CD1c-positive myeloid dendritic cell (primary cell): ENCODE measurements around the gene ZDHHC8.
A peak's percentile ranks its signal among the peaks of the same experiment; 100 is the strongest.

ENCODE experiments used
- DNase-seq: peaks from one replicate; pipeline ENCODE4 v3.0.0-alpha.2; 2016; ENCODE audit errors: extremely low spot score

ZDHHC8 gene

DNA sequence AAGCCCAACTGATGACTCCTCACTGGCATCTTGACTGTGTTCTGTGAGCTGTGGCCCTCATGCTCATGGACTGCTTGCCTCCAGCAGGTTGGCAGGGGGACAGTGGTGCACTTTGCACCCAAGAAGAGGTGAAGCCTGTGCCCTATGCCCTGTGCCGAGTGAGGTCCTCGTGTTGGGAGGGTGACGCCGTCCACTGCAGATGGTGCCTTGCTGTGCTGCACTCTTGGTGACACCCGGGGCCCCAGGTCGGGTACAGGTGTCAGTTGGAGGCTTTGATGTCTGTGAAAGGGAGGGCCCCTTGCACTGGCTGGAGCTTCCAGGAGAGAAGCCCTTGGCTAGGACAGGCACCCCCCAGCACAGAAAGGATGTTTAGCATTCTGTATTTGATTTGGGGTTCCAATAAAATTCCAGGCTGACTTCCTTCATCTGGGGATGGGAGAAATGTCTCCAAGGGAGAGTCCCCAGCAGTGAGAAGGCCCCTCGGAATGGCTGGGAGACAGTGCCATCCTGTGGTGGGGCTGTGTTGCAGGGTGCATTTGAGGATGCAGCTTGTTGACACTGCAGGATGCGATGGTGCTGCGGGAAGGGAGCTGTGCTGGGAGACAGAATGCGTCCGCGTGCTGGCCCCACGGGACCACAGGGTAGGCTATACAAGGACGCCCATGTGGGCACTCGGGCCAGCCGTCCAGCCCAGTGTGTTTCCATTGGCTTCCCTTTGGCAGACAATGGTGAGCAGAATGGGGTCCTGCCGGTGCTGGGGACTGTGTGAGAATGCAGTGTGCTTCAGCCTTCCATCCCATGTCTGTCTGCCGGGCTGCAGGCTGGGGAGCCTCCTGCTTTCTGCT lies 2.5 kb upstream of the ZDHHC8 start:
- peak; percentile 20 for DNase-seq

DNA sequence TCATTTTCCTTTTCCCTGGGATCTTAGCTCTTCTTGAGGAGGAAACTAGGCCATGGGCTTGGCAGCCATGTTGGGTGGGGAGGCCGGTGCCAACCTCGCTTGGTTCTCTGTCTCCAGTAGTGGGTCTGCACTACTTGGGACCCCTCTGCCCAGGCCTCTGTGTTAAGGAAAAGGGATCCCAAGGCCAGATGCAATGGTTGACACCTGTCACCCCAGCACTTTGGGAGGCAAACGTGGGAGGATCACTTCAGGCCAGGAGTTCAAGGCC lies 1.9 kb upstream of the ZDHHC8 start:
- DNase-seq, result no peak

DNA sequence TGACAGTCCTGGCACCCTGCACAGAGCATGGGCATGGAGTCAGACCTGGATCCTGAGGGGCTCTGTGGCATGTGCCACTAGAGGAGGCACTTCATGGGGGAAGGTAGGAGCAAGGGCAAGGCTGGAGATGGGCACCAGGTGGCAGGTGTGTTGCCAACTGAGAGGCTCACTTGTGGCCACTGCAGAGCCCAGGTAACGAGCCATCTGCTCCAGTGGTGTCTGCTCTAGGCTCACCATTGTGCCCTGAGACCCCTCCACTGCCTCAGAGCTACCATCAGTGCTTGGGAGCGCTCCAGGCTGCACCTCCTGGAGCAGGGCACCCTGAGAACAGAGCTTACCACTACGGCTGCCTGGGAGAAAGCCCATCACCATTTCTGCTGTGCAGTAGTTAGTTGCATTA lies 1.3 kb upstream of the ZDHHC8 start:
- no peak for DNase-seq

DNA sequence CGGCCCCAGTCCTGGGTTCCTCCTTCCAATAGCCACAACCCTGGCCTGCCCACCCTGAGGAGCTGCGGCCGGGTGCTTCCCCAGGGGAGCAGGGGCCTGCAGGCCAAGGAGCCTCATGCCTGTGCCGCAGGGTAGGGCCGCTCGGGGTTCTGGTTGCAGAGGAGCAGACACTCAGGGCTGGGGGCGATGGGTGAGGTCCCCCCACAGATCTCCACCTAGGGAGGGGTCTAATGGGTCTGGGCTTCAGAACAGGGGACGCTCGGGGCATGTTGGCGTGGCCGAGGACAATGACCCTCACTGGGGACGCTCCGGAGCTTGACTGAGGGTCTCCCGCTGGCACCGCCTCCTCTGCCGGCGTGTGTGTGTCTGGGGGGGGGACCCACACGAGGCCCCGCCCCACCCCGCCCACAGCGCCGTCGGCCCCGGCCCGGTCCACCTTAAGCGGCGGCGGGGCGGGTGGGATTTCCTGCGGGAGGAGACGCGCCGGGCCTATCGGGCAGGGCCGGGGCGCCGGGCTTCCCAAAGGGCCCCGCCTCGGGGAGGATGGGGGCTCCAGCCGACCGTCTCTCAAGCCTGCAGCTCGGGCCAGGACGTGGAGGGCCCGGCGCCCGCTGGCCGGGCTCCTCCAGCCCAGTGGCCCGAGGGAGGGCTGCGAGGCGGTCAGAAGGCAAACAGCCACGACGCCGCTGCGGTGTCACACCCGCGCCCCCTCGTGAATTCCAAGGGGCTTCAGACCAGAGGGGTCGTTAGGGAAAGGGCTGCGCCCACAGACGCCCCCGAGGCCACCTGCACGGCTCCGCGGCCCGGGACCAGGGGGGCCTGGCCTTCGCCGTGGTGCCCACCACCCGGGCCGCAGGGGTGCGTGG lies 640 bp upstream of the ZDHHC8 start:
- DNase-seq, result peak; percentile 77

DNA sequence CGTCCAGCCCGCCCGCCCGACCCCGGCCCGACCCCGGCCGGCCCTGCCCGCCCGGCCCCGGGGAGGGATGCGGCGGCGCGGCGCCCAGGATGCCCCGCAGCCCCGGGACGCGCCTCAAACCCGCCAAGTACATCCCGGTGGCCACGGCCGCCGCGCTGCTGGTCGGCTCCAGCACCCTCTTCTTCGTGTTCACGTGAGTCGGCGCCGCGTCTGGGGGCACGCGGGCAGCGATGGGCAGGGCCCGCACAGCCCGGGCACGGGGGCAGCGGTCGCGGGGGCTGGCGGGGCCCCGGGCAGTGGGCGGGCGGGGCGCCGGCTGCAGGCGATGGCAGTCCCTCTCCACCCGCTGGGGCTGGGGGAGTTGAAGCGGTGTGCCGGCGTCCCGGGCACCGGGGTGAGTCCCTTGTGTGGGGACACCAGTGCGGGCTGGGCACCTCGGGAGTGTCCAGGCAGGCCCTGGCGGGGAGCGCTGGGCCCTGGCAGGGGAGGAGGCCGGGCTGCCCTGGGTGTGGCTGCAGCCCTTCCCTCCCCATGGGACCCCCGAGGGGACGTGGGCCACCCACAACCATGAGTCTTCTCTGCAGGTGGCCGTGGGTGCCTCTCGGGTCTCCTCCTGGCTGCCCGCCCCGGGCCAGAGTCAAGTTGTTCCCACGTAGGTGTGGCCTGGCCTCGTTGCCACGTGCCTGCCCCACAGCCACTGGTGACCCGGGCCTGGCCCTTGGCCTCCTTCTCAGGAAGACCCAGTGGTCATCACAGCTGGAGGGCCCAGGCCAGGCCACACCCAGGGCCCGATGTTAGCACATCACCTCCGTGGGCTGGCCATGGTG lies 468 bp downstream of the ZDHHC8 start:
- DNase-seq, result peak; percentile 55

DNA sequence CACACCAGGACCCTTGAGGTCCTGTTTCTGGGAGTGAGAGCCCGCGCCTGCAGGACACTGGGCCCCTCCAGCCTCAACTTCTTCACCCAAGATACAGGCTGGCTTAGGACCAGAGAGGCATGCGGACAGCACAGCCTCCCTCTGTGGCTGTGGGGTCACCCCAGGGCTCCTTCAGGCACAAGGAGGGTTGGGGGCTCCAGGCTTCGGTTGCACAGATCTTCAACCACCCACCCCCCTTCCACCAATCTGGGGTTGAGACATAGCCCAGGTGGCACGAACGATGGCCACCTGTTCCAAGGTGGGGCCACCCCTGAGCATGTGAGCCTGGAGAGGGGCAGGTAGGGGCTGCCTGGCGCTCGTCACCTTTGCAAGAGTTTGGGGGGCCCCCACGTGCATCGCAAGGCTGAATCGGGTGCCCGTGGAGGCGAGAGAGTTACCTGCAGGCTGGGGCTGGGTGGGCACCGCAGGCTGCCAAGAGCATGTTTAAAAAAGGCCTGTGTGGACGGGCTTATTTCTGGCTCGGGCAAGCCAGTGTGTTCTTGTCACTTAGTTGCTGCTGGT lies 1.2 kb downstream of the ZDHHC8 start:
- no peak for DNase-seq

DNA sequence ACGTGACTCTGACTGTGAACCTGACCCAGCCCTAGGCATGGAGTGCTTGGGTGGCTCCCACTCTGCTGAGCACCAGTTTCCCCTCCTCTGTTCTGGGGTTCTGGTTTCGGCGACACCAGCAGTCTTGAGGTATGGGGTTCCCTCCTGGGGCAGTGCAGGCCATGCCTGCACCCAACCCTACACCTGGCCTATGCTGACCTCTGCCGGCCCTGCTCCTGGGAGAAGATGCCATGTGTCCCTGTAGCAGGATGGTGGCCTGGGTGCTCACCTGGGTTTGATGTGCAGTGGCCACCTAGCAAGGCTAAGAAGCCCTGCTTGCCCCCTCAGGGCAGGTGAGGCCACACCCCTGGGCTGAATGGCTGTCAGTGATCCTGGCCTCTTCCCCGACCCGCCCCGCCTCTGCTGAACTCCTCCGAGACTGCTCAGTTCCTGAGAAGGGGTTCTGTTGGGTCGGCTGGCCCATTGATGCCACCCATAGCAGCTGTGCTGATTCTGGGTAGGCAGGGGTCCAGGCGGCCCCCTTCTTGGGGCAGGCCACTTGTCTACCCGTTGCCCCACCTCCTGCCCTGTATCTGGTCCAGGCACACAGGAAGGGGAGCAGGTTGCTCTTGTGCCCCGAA lies 2.4 kb downstream of the ZDHHC8 start:
- no peak for DNase-seq

DNA sequence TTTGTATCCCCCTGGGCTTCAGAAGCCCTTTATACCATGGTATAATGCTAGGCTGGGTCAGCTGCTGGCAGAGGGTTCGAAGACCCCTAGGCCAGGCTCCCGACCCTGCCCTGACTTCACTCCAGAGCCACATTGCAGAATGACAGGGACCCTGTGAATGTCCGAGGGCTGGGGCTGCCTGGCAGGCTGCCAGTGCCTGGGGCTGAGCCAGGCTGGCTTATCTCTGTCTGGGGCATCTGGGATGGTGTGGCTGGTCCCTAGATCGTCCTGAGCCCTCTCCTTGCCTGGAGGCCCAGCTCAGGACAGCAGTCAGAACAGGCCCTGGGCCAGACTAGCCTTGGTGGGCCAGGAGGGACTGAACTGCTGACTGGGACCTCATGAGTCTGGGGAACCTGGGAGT lies 3.7 kb downstream of the ZDHHC8 start:
- DNase-seq, result no peak

DNA sequence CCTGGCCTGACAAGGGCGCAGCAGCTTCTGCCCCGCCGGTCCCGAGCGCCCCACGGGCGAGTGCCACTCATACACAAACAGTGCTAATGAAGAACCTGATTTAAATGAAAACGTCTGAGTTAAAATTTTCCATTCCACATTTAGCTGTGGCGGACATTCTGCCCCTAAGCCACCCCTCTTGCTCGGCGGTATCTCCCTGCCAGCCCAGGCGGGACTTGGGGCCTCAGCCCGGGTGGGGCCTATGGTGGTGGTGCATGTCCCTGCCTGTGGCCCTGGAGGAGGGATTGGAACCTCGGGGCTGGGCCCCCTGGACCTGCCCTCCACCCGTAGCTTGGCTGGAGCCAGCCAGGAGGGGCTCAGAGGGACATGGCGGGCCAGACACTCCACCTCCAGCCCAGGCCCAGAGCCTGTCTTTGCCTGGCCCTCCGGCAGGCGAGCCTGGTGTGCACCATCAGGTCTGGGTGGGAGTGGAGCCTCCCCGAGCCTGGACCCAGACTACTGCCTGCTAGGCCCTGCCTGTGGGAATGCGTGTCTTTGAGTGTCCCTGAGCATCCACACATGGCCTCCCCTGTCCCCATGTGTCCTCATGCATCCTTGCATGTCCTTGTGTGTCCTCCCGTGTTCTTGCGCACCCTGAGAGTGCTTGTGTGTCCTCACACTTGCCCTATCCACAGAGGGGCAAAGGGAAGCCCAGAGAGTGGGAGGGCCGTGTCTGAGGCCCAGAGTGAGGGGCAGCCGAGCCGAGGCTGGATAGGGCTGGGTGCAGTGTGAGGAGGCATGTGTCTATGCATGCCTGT lies 4.4 kb downstream of the ZDHHC8 start:
- DNase-seq, result no peak

DNA sequence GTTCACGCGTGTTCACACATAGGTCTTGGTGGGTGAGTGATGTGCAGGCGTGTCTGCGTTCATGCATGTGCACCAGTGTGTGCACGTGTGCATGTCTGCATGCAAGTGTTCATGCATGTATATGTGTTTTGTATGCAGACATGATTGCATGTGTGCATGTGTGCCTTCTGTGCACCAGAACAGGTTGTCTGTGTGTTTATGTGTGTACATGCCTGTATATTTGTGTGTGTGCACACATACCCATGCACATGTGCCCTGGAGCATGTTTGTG lies 4.9 kb downstream of the ZDHHC8 start:
- DNase-seq, result no peak

DNA sequence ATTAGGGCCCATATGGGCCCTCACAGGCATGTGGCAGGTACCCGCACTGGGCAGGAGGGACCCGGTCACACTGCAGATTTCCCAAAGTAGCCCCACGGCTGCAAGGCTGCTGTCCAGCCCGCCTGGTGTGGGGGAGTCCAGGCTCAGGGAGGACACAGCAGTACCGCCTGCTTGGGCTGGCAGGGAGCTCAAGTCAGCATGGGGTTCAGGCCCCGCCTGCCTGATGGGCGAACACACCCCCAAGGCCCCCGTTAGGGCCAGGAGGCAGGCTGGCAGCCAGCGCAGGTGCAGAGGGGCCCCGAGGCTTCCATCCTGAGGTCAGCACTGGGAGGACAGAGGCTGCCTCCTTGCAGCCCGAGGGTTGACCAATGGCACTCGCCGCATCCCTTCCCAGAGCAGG lies 5.5 kb downstream of the ZDHHC8 start:
- DNase-seq, result no peak

DNA sequence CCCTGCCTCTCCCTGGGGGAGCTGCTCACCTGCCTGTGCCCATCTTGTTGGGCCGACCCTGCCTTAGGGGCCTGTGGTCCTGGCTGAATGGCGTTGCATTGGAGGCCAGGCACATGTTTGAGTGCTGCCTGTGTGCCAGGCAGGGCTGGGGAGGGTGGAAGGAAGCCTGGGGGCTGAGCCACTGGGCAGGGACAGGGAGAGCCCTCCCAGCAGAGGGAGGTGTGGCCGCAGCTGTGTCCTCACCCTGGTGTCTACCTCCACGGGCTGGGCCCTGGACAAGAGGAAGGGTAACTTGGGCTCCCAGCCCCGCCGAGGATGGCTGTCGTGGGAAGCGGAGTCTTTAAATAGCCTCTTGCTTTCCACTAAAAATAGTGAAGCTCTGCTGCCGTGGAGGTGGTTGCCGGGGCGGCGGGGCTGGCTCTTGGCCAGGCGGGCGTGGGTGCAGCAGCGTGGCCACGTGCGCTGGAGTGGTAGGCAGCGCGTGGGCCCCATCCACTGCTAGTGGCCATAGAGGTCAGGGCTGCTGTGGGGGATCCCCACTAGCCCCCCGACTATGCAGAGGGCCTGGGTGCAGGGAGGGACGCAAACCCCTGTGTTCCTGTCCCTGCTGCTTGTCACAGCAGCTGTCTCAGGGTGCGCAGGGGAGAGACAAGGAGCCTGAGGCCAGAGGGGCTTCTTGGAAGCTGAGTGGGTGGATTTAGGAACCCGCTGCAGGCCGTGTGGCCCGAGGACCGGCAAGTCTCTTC lies 6.2 kb downstream of the ZDHHC8 start:
- DNase-seq, result peak; percentile 30

DNA sequence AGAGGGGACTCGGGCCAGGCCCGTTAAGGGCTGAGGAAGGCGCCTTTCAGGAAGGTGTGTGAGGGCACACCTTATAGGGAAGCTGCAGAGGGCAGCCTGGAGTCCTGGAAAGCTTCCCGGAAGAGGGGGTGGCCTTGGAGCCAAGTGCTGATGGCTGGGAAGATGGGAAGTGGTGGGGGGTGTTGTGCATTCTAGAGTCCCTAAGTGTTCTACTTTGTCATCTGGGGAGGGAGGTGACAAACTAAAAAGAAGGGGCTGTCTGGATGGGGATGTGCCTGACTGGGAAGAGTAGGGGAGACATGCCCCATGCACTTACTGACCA lies 6.8 kb downstream of the ZDHHC8 start:
- no peak for DNase-seq

DNA sequence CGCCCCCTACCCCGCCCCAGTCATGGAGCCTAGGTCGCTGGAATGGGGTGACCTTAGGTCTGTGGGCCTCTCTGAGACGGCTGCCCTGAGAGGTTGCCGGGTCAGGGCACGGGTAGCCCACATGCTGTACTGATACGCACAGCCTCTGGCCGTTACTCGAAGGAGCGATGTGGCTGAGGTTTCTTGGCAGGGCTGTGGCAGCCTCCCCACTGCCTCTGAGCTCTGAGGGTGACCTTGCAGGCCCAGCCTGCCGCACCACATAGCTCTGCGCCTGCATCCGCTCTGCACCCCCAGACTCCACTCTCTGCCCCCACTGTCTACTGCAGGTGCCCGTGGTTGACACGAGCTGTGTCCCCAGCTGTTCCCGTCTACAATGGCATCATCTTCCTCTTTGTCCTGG lies 7.3 kb downstream of the ZDHHC8 start:
- DNase-seq, result no peak

DNA sequence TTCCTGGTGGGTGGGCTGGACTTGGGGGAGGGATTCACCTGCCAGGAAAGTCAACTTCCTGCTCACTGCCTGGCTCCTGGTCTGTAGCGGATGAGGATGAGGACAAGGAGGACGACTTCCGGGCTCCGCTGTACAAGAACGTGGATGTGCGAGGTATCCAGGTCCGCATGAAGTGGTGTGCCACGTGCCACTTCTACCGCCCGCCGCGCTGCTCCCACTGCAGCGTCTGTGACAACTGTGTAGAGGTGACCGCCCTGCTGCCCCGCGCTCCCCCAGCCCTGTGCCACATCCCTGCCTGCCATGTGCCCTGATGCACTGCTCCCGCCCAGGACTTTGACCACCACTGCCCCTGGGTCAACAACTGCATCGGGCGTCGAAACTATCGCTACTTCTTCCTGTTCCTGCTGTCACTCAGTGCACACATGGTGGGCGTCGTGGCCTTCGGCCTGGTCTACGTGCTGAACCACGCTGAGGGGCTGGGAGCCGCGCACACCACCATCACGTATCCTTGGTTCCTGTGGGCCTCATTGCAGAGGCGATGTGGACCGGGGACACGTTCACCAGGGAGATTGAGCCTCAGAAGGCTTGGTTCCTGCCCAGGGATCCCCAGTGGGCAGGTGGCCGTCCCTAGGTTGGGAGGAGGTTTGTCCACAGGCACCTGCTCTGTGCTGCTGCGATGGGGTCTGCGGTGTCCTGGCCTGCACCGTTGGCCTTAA lies 7.9 kb downstream of the ZDHHC8 start:
- no peak for DNase-seq

DNA sequence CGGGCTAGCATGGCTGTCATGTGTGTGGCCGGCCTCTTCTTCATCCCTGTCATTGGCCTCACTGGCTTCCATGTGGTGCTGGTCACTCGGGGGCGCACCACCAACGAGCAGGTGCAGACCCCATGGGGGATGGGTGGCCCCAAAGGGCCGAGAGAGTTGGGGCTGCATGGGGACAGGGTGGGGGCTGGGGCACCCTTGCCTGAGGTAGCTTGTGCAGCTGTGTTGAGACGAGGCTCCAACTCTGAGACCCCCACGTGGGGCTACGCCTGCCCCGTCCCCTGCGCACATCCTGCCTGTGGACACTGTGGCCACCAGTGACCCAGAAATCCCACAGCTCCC lies 8.5 kb downstream of the ZDHHC8 start:
- DNase-seq, result no peak

DNA sequence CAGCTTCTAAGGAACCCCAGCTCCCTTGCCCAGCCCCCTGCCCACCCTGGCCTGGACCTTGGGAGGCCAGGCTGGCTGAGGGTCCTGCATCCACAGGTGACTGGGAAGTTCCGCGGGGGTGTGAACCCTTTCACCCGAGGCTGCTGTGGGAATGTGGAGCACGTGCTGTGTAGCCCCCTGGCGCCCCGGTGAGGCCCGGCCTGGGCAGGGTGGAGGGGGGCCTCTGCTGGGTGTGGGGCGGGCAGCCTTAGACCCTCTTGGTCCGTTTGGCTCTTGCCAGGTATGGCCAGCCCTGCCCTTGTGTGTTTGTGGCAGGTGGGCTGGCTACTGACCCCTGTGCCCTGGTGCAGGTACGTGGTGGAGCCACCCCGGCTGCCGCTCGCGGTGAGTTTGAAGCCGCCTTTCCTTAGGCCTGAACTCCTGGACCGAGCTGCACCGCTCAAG lies 8.9 kb downstream of the ZDHHC8 start:
- DNase-seq, result no peak

DNA sequence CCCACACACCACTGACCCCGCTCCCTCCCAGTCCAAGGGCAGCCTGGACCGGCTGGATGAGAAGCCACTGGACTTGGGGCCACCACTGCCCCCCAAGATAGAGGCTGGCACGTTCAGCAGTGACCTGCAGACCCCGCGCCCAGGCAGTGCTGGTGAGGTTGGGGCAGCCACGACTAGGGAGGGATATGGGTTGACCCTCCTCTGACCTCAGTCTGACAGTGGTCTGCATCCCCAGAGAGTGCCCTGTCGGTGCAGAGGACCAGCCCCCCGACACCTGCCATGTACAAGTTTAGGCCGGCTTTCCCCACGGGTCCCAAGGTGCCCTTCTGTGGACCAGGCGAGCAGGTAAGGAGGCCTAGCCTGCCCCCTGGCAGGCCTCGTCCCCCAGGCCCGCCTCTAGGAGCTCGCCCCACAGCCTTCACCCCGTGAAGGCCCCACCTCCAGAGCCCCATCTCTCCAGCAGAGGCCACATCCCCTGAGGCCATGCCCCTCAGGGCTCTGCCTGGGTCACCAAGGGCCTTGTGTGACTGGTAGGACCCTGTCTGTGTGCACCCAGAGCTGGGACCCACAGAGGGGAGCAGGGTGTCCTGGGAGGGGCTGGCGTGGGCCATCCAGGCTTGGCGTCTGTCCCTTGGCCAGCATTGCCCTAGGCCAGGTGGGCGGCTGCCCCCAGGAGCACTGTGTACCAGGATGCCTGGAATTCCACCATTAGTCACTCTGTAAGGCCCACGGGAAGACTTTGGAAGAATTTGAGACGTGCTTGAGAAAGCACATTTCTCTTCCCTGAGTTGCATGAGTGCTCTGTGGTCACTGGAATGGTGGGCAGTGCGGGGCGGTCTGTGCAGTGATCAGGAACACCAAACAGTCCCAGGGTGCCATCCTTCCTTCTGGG lies 9.8 kb downstream of the ZDHHC8 start:
- DNase-seq, result no peak
